HG02763 (cell line): ENCODE measurements around the gene THSD7A.

Source experiments
- ATAC-seq: cut with Tn5 transposase; IDR thresholded peaks from one replicate; pipeline ENCODE4 v1.9.1; 2021; ENCODE audit warnings: mild to moderate bottlenecking, moderate library complexity; ENCODE audit not compliant: unreplicated experiment

The THSD7A gene

DNA sequence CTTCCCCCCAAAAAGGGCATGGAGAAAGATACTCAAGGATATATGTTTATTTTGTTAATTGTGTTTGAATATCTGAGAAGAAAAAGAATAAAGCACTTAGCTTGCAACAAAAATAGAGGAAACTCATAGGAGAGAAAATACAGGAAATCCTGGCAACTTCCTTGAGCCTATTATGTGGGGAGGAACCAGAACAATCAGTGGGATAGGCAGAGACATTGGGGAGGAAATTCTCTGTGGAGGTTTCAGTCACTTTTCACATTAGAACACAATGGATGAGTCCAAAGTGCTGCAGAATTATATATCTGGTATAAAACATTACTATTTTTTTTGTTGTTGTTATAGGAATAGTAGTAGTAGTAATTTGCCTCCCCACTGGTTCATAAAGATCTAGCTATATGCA is 240.1 kb downstream of the THSD7A start:
- no peak for ATAC-seq

DNA sequence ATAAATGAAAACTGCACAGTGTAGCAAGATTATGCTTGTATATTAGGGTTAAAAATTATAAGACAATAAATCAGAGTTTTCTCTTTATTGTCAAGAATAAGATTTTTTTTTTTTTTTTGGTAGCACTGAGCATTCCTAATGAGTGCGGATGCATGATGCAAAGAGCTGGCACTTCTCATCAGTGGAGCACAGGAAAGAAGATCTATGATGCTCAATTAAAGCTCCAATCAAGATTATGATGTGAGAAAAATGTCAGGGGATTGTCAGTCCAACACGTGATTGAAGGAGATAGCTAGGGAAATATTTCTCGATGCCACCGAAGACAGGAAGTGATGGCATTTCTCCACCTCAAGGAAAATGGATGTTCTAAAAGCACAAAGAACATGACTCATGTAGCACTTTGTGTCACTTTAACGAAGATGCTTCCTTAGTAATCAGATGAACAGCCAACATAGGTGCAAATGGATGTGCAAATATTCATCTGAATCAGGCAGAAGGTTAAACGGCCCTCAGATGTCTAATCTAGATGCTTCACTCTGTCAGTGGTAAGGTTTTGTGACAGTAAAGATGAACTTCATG is 240.9 kb downstream of the THSD7A start:
- no peak for ATAC-seq

DNA sequence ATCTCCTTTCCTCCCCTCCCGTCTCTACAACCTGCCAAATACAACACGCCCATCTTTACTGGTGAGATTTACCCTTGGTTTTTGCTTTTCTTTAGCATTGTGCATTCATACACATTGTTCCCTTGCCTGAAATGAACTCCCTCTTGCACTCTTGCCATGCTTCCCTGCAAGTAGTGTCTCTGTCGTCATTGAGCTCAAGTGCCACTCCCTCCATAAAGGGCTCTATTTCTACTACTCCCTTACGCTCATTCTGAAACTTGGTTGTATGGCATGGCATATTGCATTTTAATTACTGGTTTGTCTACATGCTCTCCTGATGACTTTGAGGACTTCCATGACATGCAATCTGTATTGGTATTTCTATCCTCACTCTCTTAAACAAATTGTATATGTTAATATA is 242.7 kb downstream of the THSD7A start:
- ATAC-seq = no peak

DNA sequence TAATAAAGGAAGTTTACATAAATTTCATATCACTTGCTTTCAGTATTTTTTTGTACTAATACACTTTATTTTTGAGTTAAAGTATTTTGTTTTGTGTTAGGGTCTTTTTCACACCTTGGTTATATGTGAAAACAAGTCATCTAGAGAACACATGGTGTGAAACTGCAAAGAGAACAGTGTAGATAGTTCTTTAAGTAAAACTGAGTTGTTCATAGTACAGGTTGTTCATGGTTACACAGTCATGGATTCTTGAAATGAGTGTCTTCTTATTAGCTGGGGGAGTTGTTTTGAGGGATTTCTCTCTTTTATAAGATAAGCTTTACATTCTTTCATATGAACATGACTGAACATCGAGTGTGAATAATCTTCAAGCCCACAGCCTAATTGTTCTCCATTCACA is 244.2 kb downstream of the THSD7A start:
- ATAC-seq = no peak

DNA sequence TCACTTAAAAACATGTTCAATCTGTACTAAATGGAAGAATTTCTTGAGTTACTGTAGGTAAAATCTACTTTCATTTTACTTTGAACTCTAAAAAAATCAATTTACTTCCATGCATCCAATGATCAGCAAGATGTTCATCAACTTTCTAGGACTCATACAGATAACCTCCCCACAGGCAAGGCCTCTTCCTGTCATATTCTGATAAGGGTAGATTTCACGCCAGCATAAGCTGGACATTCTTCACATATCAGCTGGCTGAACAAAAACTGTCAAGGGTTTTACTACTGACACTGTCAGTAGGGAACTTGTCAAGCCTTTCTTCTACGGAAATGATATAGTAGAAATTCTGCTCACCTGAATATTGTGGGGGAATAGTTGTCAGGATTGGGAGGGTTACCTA is 244.9 kb downstream of the THSD7A start:
- no peak for ATAC-seq

DNA sequence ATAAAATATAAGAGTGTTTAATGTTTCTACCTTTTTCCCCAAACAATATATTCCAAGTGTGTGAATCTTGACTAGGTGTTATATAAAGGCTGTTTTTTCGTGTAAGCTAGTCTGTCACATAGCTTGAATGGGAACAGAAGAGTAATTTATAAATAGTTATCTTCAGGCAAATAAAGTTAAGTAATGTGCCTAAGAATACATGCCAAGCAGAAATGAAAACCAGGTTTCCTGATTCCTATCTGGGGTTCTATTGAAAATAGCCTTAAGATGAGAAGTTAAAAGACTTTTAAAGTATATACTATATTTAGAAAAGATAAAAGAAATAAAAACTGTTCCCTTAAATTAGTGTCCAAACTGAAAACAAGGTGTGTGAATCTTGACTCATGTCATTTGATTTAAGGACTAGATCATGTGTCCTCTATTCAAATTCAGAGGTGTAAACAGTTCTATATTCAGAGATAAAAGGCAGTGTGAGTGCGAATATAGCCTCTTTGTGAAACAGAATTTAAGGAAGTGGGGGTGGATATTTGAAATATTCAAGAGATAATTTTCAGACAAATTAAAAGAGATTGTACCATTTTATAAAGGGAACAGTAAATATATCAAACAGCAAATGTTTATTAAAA is 247.5 kb downstream of the THSD7A start:
- no peak for ATAC-seq

DNA sequence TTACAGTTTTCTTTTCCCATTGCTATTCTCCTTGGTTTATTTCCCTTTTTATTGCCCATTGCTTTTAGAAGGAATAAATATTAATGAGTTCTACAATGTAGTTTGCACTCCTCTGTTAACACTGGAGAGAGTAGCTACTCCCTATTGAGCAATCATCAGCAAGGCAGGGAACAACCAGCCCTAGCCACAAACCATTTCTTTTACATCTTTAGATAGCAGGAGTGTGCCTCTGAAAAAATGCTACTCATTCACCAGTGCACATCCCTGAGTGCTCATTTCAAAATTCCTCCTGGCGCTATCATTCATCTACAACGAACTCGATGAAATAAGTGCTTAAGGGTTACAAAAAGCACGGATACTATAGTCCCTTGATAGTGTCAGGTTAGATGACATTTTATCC is 252.9 kb downstream of the THSD7A start:
- no peak for ATAC-seq

DNA sequence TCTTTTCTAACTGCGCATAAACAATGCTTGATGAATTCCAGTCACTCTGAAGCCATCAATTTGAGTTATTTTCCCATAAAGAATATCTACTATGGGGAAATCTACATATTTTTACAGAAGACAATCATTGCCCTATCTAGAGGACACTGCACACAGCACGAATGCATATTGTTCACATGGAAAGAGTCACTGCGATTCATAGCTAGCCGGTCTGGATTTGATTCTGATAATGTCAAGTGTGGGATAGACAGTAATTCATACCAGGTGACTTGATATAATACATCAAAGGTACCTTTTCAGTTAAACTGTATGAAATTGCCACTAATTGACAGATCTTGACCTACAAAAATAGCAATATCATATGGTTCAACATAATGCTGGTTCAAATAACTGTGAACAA is 255.7 kb downstream of the THSD7A start:
- no peak for ATAC-seq

DNA sequence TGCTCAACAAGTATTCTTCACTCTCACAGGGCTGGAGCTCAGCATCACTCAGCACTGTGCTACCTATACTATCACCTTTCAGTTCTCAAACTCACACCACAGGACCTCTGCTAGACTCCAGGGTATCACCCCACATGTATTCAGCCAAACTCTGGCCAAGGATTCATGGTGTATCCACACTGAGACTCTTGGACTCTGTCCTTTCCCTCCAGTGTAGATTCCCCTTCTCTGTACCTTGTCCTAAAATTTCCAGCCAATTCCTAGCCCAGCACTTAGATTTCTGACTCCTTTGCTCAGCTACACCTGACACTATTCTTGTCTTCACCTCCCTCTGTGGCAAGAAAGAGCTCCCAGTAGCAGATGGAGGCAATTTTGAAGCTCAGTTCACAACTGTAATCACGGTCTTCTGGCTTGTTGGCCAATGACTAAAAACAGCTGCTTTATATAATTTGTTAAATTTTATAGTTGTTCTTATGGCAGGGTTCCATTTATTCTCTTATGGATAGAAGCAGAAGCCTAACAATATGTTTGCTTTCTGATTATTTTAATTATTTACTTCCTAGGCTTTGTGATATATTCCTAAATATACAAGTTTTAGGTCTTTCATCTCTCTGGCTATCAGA is 258.8 kb downstream of the THSD7A start:
- ATAC-seq = no peak

DNA sequence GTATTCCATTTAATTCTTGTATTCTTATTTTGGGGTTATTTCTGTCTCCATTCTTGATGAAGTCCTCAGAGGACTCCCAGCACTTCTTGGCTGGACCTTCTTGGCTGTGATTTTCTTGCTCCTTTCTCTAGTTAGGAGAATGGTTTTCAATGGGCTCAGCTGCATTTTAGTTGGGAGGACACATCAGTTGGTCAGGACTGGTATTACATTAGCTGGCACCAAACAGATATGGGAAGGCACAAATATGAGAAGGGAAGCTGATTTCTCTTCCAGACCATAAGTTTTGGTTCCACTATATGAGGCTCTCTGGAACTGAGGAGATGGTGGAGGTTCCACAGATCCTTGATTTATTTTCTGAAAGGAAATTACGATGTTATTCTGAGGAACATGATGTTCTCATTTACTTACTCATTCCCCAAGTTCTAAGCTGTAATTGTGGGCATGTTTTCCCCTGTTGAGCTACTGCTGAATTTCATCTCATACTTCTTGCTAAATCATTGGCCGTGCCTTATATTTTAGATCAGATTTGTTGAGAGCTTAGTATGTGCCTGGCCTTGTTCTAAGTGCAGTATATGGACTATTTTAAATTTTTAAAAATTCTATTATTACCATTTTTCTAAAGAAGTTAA is 261.0 kb downstream of the THSD7A start:
- no peak for ATAC-seq

DNA sequence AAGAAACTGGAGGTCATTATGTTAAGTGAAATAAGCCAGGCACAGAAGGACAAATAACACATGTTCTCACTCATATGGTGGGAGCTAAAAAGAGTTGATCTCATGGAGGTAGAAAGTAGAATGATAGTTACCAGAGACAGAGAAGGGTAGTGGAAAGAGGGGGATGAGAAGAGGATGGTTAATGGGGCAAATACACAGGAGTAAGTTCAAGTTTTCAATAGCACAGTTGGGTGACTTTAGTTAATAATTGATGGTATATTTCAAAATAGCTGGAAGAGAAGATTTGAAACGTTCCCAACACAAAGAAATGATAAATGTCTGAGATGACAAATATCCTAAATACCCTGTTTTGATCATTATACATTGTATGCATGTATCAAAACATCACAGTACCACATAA is 261.8 kb downstream of the THSD7A start:
- no peak for ATAC-seq

DNA sequence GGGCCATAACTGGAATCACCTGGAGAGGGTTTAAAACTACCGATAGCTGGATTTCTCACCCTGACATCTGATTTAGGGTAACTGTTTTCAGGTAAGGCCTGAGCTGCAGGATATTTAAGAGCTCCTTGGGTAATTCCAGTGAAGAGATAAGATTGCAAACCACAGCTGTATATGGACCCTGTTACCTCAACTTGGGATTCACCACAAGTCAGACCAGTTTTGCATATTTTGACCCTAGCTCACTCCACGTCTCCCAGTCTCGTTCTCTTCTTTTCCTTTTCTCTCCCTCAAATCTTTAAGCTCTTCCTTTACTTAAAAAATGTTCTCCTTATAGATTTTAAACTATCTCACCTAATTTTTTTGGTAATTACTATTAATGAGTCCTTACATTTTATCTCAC is 264.4 kb downstream of the THSD7A start:
- no peak for ATAC-seq

DNA sequence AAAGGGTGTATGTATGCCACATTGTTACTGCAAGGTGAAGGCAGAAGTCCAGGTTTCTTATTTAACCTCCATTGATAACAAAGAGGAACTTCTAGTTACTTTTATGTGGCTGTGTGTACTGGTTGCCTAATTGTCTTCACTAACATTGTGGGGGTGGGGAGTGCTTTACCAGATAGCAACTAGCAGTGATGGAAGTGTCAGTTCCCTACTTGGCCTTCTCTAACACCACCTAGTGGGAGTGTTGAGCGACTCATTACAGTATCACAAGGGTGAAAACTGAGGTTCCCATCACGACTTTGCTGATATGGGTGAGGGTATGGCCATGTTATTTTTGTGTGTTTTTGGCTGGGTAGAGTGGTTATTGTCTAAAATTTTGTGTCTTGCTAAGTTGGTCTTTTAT is 274.4 kb downstream of the THSD7A start:
- no peak for ATAC-seq

DNA sequence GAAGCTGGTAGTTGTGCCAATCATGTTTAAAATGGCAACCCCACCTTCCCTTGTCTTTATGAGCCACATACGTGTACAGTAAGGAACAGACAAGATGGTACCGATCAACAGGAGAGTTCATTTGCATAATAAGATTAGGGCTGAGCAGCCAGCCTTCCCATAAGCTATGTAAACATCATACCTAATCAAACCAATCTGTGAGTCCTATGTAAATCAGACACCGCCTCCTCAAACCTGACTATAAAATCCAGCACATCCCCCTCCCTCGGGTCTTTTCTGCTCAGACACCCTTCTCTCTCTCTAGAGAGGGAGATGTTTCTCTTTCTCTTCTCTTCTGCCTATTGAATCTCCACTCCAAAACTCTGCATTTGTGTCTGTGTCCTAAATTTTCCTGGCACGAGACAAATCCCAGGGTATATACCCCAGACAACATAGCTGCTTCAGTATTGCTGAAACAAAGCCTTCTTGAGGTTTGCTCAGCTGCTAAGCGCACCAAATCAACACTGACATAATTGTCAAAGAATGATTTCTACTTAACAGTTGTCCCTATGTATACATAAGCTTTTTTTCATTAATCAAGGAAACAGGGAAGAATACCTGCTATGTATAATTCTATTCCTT is 279.2 kb downstream of the THSD7A start:
- ATAC-seq = no peak

DNA sequence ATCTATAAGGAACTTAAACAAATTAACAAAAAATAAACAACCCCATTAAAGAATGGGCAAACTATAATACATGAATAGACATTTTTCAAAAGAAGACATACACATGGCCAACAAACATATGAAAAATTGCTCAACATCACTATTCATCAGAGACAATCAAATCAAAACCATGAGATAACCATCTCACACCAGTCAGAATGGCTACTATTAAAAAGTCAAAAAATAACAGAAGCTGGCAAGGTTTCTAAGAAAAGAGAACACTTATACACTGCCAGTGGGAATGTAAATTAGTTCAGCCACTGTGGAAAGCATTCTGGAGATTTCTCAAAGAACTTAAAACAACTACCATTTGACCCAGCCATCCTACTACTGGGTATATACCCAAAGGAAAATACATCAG is 280.5 kb downstream of the THSD7A start:
- no peak for ATAC-seq

DNA sequence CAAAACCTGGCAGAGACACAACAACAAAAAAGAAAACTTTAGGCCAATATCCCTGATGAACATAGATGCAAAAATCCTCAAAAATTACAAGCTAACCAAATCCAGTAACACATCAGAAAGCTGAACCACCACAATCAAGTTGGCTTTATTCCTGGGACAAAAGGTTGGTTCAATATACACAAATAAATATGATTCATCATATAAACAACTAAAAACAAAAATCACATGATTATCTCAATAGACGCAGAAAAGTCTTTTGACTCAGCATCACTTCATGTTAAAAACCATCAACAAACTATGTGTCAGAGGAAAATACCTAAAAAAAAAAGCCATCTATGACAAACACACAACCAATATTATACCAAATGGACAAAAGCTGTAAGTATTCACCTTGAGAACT is 283.5 kb downstream of the THSD7A start:
- no peak for ATAC-seq

DNA sequence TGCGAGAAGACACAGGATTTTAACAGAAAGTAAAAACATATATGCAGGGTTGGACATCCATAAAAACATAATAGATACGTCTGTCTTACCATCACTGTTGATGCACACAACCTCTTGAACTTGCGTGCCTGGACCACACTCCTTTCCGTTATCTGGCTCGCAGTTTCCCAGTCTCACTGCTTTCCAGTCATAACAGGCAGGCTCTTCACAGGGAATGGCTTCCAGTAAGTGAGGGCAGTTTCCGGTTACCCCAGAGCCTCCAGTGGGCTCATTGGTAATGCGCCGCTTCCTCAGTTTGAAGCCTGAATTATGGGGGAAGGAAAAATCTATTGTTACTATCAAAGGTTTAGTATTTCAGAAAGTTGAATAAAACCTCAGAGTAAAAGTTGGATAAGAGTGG is 290.7 kb downstream of the THSD7A start:
- ATAC-seq = no peak

DNA sequence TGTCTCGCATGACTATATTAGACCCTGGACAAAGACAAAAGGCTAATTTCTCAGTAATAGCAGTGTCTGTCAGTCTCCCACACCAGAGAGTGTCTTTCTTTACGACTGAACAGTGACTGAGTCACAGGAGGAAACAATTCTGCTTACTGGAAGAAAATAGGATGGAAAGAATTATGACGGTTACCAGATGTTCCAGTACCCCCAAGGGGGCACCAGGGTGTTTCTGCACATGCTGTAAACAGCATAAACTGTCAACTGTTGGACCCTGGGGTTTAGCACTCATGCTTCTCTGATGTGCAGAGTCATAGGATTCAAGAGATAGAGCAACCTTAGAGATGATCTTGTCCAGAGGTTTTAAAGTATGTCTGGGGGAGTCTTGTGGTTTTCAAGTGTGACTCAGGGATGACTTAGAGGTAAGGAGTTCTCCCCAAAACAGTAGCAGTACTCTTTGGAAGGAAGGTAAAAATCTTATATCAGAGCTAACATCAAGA is 291.7 kb downstream of the THSD7A start:
- no peak for ATAC-seq

DNA sequence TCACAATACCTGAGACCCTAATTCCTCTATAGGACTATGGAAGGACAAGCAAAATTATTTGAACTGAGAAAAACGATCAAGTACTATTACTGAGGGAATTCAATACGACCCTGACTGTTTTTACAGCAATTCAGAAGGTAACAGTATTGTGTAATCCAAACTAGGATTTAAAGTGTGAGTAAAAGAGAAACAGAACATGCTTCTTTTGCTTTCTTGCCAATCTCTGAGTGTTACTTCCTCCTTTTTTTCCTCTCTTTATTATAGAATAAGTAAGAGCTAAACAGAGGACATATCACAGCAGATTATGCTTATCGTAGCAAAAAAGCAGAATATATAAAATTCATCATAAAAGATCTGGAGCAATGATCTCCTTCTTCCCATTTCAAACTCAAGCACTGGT is 292.1 kb downstream of the THSD7A start:
- ATAC-seq = no peak

DNA sequence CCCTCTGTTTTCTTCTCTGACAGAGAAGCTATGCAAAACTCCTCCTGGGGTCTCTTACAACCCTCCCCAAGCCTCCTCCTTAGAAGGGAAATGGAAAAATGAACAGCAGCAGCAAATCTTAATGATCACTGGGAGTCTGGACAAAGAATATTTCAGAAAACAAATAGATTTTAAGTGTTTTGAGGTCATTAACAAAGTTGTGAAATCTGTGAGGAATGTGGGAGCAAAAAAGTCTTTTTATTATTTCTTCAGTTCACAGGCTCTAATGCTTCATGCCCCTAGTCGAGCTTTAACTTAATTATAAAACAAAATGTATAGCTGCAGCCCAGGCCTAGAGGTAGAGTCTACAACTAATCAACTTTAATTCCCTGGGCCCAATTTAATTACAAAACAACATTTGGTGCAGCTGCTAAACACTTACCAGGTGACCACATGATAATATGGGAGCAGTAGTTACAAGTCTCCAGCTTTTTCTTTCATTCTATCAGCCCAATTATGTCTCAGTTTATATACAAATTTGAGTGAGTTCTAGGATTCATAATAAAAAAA is 293.2 kb downstream of the THSD7A start:
- ATAC-seq = no peak

DNA sequence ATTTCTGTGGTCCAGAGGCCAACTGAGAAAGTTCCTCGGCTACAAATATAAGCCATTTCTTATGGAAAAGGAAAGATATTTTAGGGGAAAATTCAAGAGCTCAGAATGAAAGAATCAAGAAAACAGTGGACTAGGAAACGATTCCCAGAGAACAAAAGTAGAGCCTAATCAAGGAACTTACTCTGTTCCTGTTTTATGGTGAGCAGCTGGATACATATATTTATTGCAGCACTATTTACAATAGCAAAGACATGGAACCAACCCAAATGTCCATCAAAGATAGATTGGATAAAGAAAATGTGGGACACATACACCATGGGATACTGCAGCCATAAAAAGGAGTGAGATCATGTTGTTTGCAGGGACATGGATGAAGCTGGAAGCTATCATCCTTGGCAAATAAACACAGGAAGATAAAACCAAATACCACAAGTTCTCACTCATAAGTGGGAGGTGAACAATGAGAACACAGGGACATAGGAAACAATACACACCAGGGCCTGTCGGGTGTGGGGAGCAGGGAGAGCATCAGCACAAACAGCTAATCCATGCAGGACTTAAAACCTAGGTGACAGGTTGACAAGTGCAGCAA is 298.7 kb downstream of the THSD7A start:
- no peak for ATAC-seq
